ENCODE results near the gene SORL1.

Gene SORL1

GRCh38 chr11:121654259-121654842, 202.2 kb downstream of the SORL1 start:
- no peaks in the 10 kb centered on the region for H3K36me3 ChIP-seq (ENCODE audit: insufficient read depth, low read length)
- H3K9ac ChIP-seq (ENCODE audit: low read depth, low read length, poor library complexity, severe bottlenecking) = no peak overlapping the region
- H3K4me2 ChIP-seq (ENCODE audit: low read depth, low read length, poor library complexity, severe bottlenecking) = no peak overlapping the region
- peaks cover 13% of the 10 kb centered on the region for H3K4me1 ChIP-seq (ENCODE audit: insufficient read depth, low read length, poor library complexity, severe bottlenecking)
- TF ChIP-seq EZH2phosphoT487 (IDR thresholded peaks at IDR 0.05; ENCODE audit: borderline replicate concordance) (no peak), CTCF (conservative IDR thresholded peaks at IDR 0.05; ENCODE audit: low read length) (no peak)
- no peaks in the 10 kb centered on the region for H4K20me1 ChIP-seq (ENCODE audit: insufficient read depth, low read length, poor library complexity, severe bottlenecking)
- no peaks in the 10 kb centered on the region for H3K9me2 ChIP-seq (replicated peaks; ENCODE audit: low read depth, low read length)
- H3F3A ChIP-seq (ENCODE audit: low read depth) = no peaks in the 10 kb centered on the region
- no peak overlapping the region for H3K4me3 ChIP-seq (ENCODE audit: low read length, poor library complexity, severe bottlenecking)
- H2AFZ ChIP-seq (ENCODE audit: low read length) = peak overlapping the region; percentile 92; the same call in 1 of the 2 replicates
- H3K79me2 ChIP-seq (ENCODE audit: insufficient read depth, low read length) = no peaks in the 10 kb centered on the region
- H3K9me3 ChIP-seq (ENCODE audit: insufficient read depth, low read depth, low read length) = no peaks in the 10 kb centered on the region
- no peaks in the 10 kb centered on the region for H3K27me3 ChIP-seq (ENCODE audit: insufficient read depth, low read length, poor library complexity, severe bottlenecking)

GRCh38 chr11:121654843-121655536, 202.9 kb downstream of the SORL1 start:
- H3K9me3 ChIP-seq (ENCODE audit: insufficient read depth, low read depth, low read length) = no peaks in the 10 kb centered on the region
- no peaks in the 10 kb centered on the region for H3K27me3 ChIP-seq (ENCODE audit: insufficient read depth, low read length, poor library complexity, severe bottlenecking)
- H3K9me2 ChIP-seq (replicated peaks; ENCODE audit: low read depth, low read length) = no peaks in the 10 kb centered on the region
- no peaks in the 10 kb centered on the region for H4K20me1 ChIP-seq (ENCODE audit: insufficient read depth, low read length, poor library complexity, severe bottlenecking)
- no peaks in the 10 kb centered on the region for H3K36me3 ChIP-seq (ENCODE audit: insufficient read depth, low read length)
- no peak for TF ChIP-seq CTCF (conservative IDR thresholded peaks at IDR 0.05; ENCODE audit: low read length)
- TF ChIP-seq EZH2phosphoT487 (IDR thresholded peaks at IDR 0.05; ENCODE audit: borderline replicate concordance) = no peak
- H3K4me1 ChIP-seq (ENCODE audit: insufficient read depth, low read length, poor library complexity, severe bottlenecking) = peaks cover 13% of the 10 kb centered on the region
- no peaks in the 10 kb centered on the region for H3K79me2 ChIP-seq (ENCODE audit: insufficient read depth, low read length)
- H3K4me3 ChIP-seq (ENCODE audit: low read length, poor library complexity, severe bottlenecking) = peak overlapping the region; percentile 73
- no peaks in the 10 kb centered on the region for H3F3A ChIP-seq (ENCODE audit: low read depth)
- H3K4me2 ChIP-seq (ENCODE audit: low read depth, low read length, poor library complexity, severe bottlenecking) = peak overlapping the region; percentile 85
- peak overlapping the region; percentile 92 for H2AFZ ChIP-seq (ENCODE audit: low read length)
- H3K9ac ChIP-seq (ENCODE audit: low read depth, low read length, poor library complexity, severe bottlenecking) = peak overlapping the region; percentile 56

GRCh38 chr11:121655537-121656327, 203.6 kb downstream of the SORL1 start:
- H3K36me3 ChIP-seq (ENCODE audit: insufficient read depth, low read length) = no peaks in the 10 kb centered on the region
- peak overlapping the region; percentile 92 for H2AFZ ChIP-seq (ENCODE audit: low read length)
- TF ChIP-seq CTCF (conservative IDR thresholded peaks at IDR 0.05; ENCODE audit: low read length) = peak; percentile 69; the same call in 1 of the 2 replicates
- TF ChIP-seq EZH2phosphoT487 (IDR thresholded peaks at IDR 0.05; ENCODE audit: borderline replicate concordance) = no peak
- H3K4me2 ChIP-seq (ENCODE audit: low read depth, low read length, poor library complexity, severe bottlenecking) = peak overlapping the region; percentile 85
- no peaks in the 10 kb centered on the region for H4K20me1 ChIP-seq (ENCODE audit: insufficient read depth, low read length, poor library complexity, severe bottlenecking)
- peaks cover 12% of the 10 kb centered on the region for H3K4me1 ChIP-seq (ENCODE audit: insufficient read depth, low read length, poor library complexity, severe bottlenecking)
- H3K79me2 ChIP-seq (ENCODE audit: insufficient read depth, low read length) = no peaks in the 10 kb centered on the region
- H3K4me3 ChIP-seq (ENCODE audit: low read length, poor library complexity, severe bottlenecking) = peak overlapping the region; percentile 73
- H3K9me2 ChIP-seq (replicated peaks; ENCODE audit: low read depth, low read length) = no peaks in the 10 kb centered on the region
- no peaks in the 10 kb centered on the region for H3K9me3 ChIP-seq (ENCODE audit: insufficient read depth, low read depth, low read length)
- no peaks in the 10 kb centered on the region for H3K27me3 ChIP-seq (ENCODE audit: insufficient read depth, low read length, poor library complexity, severe bottlenecking)
- no peaks in the 10 kb centered on the region for H3F3A ChIP-seq (ENCODE audit: low read depth)
- peak overlapping the region; percentile 56 for H3K9ac ChIP-seq (ENCODE audit: low read depth, low read length, poor library complexity, severe bottlenecking)

All from Loucy (cell line).